Transverse colon (tissue), 4 donors: ENCODE measurements around the gene SLC27A6.

Experiments
- EP300 ChIP-seq: sonication (generic); formaldehyde crosslinking; IDR thresholded peaks from one replicate; pipeline ENCODE4 v1.6.1; 2017; ENCODE audit warnings: antibody characterized with exemption, low read depth
- POLR2A ChIP-seq: fragments of 450-650 bp; IDR thresholded peaks from one replicate; pipeline ENCODE4 v1.6.1; 2016; ENCODE audit warnings: antibody characterized with exemption, mild to moderate bottlenecking, moderate library complexity
- POLR2AphosphoS5 ChIP-seq, 3 donors: sonication (generic); formaldehyde crosslinking; IDR thresholded peaks; one replicate each; pipeline ENCODE4 v1.6.1; 2016; ENCODE audit warnings: antibody characterized with exemption in 3 of 3
- TF ChIP-seq, protein P1 (sequence below), 5 experiments: fragments of 200-600 bp in 3 of 5; fragments of 450-650 bp in 2 of 5; sonication (generic) in 3 of 5; IDR thresholded peaks; 1 replicate in 2 of 5; 2 replicates in 3 of 5; pipeline ENCODE4 v1.5.1; 2016 to 2017; ENCODE audit warnings: antibody characterized with exemption in 5 of 5, inconsistent platforms in 3 of 5, mild to moderate bottlenecking in 2 of 5, moderate library complexity in 1 of 5

DNA sequence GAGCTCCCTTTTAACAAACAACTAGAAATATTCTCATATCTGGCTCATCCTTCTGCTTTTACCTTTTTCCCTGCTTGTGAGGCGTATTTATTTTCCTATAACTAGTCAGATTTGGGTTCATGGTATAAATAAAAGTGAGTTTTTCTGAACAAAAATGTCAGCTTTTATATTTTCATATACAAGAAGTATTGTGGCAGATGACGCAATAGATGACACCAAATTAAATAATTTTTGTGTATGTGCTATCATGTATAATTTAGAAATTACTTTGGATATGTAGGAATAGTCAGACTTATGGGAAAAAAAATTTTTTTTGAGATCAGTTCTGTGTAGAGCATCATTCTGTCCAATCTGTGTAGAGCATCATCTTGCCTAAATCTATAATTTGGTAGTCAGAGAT is 45.7 kb upstream of the SLC27A6 start:
- TF ChIP-seq POLR2A (no peak), EP300 (no peak), POLR2AphosphoS5 (IDR thresholded peaks at IDR 0.05) (no peak)
- TF ChIP-seq, protein P1, sequence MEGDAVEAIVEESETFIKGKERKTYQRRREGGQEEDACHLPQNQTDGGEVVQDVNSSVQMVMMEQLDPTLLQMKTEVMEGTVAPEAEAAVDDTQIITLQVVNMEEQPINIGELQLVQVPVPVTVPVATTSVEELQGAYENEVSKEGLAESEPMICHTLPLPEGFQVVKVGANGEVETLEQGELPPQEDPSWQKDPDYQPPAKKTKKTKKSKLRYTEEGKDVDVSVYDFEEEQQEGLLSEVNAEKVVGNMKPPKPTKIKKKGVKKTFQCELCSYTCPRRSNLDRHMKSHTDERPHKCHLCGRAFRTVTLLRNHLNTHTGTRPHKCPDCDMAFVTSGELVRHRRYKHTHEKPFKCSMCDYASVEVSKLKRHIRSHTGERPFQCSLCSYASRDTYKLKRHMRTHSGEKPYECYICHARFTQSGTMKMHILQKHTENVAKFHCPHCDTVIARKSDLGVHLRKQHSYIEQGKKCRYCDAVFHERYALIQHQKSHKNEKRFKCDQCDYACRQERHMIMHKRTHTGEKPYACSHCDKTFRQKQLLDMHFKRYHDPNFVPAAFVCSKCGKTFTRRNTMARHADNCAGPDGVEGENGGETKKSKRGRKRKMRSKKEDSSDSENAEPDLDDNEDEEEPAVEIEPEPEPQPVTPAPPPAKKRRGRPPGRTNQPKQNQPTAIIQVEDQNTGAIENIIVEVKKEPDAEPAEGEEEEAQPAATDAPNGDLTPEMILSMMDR (IDR thresholded peaks at IDR 0.05) = no peak
